Mesothelial cell of epicardium (in vitro differentiated cells): ENCODE data around the gene RNF141. TPM values are rescaled to one million over a fixed set of nuclear protein-coding genes. Genes with fewer than 3 reads are reported as not detected.
A peak's percentile ranks its signal among the peaks of the same experiment; 100 is the strongest.

Experiments used
- DNase-seq, 2 experiments: peaks; one replicate each; pipeline ENCODE4 v3.0.0; 2021; ENCODE audit warnings: low spot score in 2 of 2; ENCODE audit not compliant: unreplicated experiment in 2 of 2
- H3K27ac Mint-ChIP-seq: 2 replicates; pipeline ENCODE4 v1.8.0; 2021; ENCODE audit warnings: mixed read lengths
- H3K27me3 Mint-ChIP-seq: 2 replicates; pipeline ENCODE4 v1.8.0; 2021; ENCODE audit warnings: low read depth, mixed read lengths
- H3K36me3 Mint-ChIP-seq: 2 replicates; pipeline ENCODE4 v1.8.0; 2021; ENCODE audit warnings: mixed read lengths
- H3K4me1 Mint-ChIP-seq: 2 replicates; pipeline ENCODE4 v1.8.0; 2021; ENCODE audit warnings: mixed read lengths
- H3K4me3 Mint-ChIP-seq: 2 replicates; pipeline ENCODE4 v1.8.0; 2021; ENCODE audit warnings: mild to moderate bottlenecking, moderate library complexity, mixed read lengths
- H3K9me3 Mint-ChIP-seq: 2 replicates; pipeline ENCODE4 v1.8.0; 2021; ENCODE audit warnings: mixed read lengths
- CTCF ChIP-seq: fragments of 200-600 bp; sonication (generic); IDR thresholded peaks from one replicate; pipeline ENCODE4 v1.5.0; 2021; ENCODE audit warnings: antibody characterized with exemption; ENCODE audit not compliant: unreplicated experiment
- total RNA-seq: library from RNA; stranded (reverse); gene quantifications from 3 replicates; pipeline ENCODE4 v1.2.1, GENCODE V29; 2021

RNF141 gene
- total RNA-seq, 1 donor from 2014 or later: 24.9 TPM

DNA sequence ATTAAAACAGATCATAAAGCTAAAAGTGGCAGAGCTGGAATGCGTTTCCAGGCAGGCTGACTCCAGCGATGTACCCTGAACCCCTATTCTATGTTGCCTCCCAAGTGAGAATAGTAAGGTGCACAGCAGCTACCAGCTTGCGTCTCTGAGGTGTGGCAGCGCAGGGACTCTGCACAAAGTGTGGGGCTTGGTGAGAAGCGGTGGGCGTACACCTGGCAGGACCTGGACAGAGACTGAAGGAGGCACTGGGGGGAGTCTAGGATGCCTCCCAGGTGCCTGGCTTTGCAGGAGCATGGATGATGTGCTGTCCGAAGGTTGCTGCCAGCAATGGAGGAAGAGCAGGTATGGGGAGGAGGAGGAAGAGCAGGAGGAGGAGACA lies 43.0 kb downstream of the RNF141 start:
- H3K27me3 Mint-ChIP-seq: no peaks in the 10 kb centered on the region
- H3K36me3 Mint-ChIP-seq: peaks cover 22% of the 10 kb centered on the region
- peaks cover 5% of the 10 kb centered on the region for H3K9me3 Mint-ChIP-seq
- no peak overlapping the region for H3K27ac Mint-ChIP-seq
- H3K4me1 Mint-ChIP-seq: no peaks in the 10 kb centered on the region
- no peak overlapping the region for H3K4me3 Mint-ChIP-seq
- peak in 1 of 2 experiments; percentile 20 for DNase-seq
- no peak for TF ChIP-seq CTCF

GRCh38 chr11:10497371-10498021 lies 43.5 kb downstream of the RNF141 start:
- Mint-ChIP-seq H3K27ac (no peak overlapping the region), H3K36me3 (peaks cover 26% of the 10 kb centered on the region), H3K4me1 (no peaks in the 10 kb centered on the region), H3K9me3 (peaks cover 5% of the 10 kb centered on the region), H3K4me3 (no peak overlapping the region), H3K27me3 (no peaks in the 10 kb centered on the region)
- DNase-seq: peak in 1 of 2 experiments; percentile 21
- no peak for TF ChIP-seq CTCF

- H3K27ac Mint-ChIP-seq: no peak overlapping the region
- no peaks in the 10 kb centered on the region for H3K27me3 Mint-ChIP-seq
- no peak for TF ChIP-seq CTCF
- H3K4me1 Mint-ChIP-seq: no peaks in the 10 kb centered on the region
- no peak overlapping the region for H3K4me3 Mint-ChIP-seq
- peaks cover 28% of the 10 kb centered on the region for H3K36me3 Mint-ChIP-seq
- peaks cover 5% of the 10 kb centered on the region for H3K9me3 Mint-ChIP-seq
- DNase-seq: peak in 1 of 2 experiments; percentile 20
These were observed 44.6 kb downstream of the RNF141 start for GRCh38 chr11:10496296-10496936.

DNA sequence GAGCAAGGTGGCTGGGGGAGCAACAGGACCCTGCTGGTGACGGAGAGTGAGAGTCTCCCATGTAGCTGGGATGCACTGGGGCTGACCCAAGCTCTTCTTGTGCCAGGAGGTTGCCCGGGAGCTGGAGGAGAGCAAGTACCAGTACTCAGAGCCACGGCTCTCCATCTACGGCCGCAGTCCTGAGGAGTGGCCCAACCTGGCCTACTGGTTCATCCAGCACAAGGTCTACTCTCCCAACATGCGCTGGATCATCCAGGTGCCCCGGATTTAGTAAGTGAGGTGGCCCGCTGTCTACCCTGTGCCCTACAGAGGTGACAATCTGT lies 45.6 kb downstream of the RNF141 start:
- DNase-seq: peak in 1 of 2 experiments; percentile 7
- peaks cover 5% of the 10 kb centered on the region for H3K9me3 Mint-ChIP-seq
- peaks cover 27% of the 10 kb centered on the region for H3K36me3 Mint-ChIP-seq
- H3K4me1 Mint-ChIP-seq: no peaks in the 10 kb centered on the region
- H3K4me3 Mint-ChIP-seq: no peak overlapping the region
- H3K27ac Mint-ChIP-seq: no peak overlapping the region
- no peak for TF ChIP-seq CTCF
- no peaks in the 10 kb centered on the region for H3K27me3 Mint-ChIP-seq

DNA sequence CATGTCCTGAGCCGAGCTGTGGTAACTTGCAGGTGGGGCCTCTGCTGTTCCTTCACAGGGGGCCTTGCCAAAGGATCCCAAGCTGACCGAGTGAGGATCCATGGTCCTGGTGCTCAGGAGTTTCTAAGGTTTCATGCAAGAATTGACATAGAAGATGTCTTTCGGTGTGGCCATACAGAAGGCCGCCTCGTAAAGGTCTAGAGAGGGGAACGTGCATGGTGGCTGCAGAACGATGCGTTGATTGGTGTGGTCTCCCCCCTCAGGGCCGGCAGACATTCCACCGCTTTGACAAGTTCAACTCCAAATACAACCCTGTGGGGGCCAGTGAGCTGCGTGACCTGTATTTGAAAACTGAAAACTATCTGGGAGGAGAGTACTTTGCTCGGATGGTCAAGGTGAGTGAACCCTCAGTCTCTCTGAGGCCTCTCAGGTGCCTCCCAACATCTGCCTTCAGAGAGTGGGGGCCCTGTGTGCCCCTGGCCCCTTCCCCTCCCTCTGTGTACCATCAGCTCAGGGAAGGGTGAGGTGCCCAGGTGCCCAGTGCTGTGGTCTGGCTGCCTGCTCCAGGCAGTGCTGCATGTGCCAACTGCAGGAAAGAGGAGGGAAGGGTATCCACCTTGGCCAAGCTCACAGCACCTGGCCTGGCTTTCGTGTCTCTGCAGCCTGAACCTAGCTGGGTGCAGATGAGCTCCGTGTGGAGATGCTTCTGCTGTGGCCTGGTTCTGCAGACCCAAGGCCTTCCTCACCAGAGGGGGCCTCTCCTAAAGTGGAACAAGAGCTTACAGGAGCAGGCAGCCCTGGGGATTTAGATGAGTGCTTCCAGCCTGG lies 46.1 kb downstream of the RNF141 start:
- DNase-seq: peak in 1 of 2 experiments; percentile 26
- no peak overlapping the region for H3K4me3 Mint-ChIP-seq
- no peaks in the 10 kb centered on the region for H3K27me3 Mint-ChIP-seq
- H3K9me3 Mint-ChIP-seq: peaks cover 5% of the 10 kb centered on the region
- no peak overlapping the region for H3K27ac Mint-ChIP-seq
- peaks cover 25% of the 10 kb centered on the region for H3K36me3 Mint-ChIP-seq
- no peaks in the 10 kb centered on the region for H3K4me1 Mint-ChIP-seq
- TF ChIP-seq CTCF: no peak
